IMR-90 (cell line): ENCODE measurements around the gene SYNC.

Experiments used
- BHLHE40 ChIP-seq: fragments of 150-350 bp; IDR thresholded peaks from 2 replicates; pipeline ENCODE4 v1.6.1; 2016; ENCODE audit warnings: mild to moderate bottlenecking, low read depth, low read length
- CEBPB ChIP-seq: IDR thresholded peaks from 2 replicates; pipeline ENCODE4 v1.6.1; 2012; ENCODE audit warnings: low read depth, low read length, improper control_type of control experiment
- CTCF ChIP-seq: conservative IDR thresholded peaks from 2 replicates; pipeline ENCODE4 v1.5.1; 2012; ENCODE audit warnings: mild to moderate bottlenecking, low read depth, low read length, improper control_type of control experiment
- FOS ChIP-seq: fragments of 150-350 bp; IDR thresholded peaks from 2 replicates; pipeline ENCODE4 v1.6.1; 2016; ENCODE audit warnings: low read depth, low read length
- MAFK ChIP-seq: IDR thresholded peaks from 2 replicates; pipeline ENCODE4 v1.6.1; 2012; ENCODE audit warnings: low read depth, low read length, improper control_type of control experiment
- MXI1 ChIP-seq: IDR thresholded peaks from 2 replicates; pipeline ENCODE4 v1.6.1; 2012; ENCODE audit warnings: low read depth, mild to moderate bottlenecking, low read length, moderate library complexity, borderline replicate concordance
- NFE2L2 ChIP-seq: fragments of 150-350 bp; IDR thresholded peaks from 2 replicates; pipeline ENCODE4 v1.6.1; 2016; ENCODE audit warnings: low read depth, mild to moderate bottlenecking, low read length
- POLR2A ChIP-seq: IDR thresholded peaks from 2 replicates; pipeline ENCODE4 v1.6.1; 2012; ENCODE audit warnings: mild to moderate bottlenecking, low read depth, low read length
- RAD21 ChIP-seq: IDR thresholded peaks from 2 replicates; pipeline ENCODE4 v1.6.1; 2012; ENCODE audit warnings: low read length, improper control_type of control experiment
- RCOR1 ChIP-seq: IDR thresholded peaks from 2 replicates; pipeline ENCODE4 v1.6.1; 2012; ENCODE audit warnings: mild to moderate bottlenecking, low read length, improper control_type of control experiment; ENCODE audit not compliant: insufficient replicate concordance
- SMC3 ChIP-seq: fragments of 150-350 bp; IDR thresholded peaks from 2 replicates; pipeline ENCODE4 v1.6.1; 2016; ENCODE audit warnings: low read depth, mild to moderate bottlenecking, antibody characterized with exemption, low read length, moderate library complexity
- USF2 ChIP-seq: fragments of 150-350 bp; IDR thresholded peaks from 2 replicates; pipeline ENCODE4 v1.6.1; 2017; ENCODE audit warnings: mild to moderate bottlenecking, antibody characterized with exemption, low read length, low read depth

- TF ChIP-seq MXI1 (no peak), POLR2A (no peak), BHLHE40 (no peak), CTCF (no peak), SMC3 (no peak), NFE2L2 (no peak), USF2 (no peak), CEBPB (no peak), MAFK (no peak), RCOR1 (no peak), FOS (no peak), RAD21 (no peak)
Observed at GRCh38 chr1:32705516-32705915, 2.9 kb upstream of the SYNC start.
